ENCODE data around the gene CEBPB. TPM values are rescaled to one million over a fixed set of nuclear protein-coding genes. Genes with fewer than 3 reads are reported as not detected.

Gene CEBPB
- total and polyA plus RNA-seq, 12 donors, result 20.9 to 104 (median 40.4) TPM

DNA sequence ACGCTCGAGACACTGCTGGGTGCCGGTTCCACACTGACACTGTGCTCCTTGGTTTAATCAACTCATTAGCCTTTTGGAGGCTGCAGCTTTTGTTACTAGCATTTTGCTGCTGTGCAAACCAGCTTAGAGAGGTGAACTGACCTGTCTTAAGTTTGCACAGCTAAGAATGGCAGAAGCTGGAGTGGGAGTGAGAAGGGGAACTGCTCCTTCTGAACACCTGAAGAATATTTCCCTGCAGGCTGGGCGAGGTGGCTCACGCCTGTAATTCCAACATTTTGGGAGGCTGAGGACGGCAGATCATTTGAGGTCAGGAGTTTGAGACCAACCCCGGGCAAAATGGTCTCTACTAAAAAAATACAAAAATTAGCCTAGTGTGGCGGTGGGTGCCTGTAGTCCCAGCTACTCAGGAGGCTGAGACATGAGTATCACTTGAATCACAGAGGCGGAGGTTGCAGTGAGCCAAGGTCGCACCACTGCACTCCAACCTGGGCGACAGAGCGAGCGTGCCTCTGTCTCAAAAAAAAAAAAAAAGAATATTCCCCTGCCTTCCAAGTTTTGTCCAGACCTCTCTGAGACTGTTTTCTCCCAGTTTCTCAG, 5.0 kb downstream of the CEBPB start:
- DNase-seq (no peak), ATAC-seq (no peak)
- 84 to 89% methylated on average over 13 of the region's 13 CpGs for WGBS, 2 donors
- Histone ChIP-seq H3K4me3 (no peak overlapping the region), H3K27me3 (peaks cover 0 to 9% (median 0%) of the 10 kb centered on the region in 7 donors), H3K27ac (peak overlapping the region in 1 of 10 donors; percentile 99), H3K9me3 (peaks cover 0 to 9% (median 0%) of the 10 kb centered on the region in 11 donors), H3K36me3 (peaks cover 0 to 27% (median 0%) of the 10 kb centered on the region in 9 donors), H3K4me1 (peaks cover 7 to 33% (median 24%) of the 10 kb centered on the region in 9 donors)
- intact Hi-C loops (cut with DNase I), result loop anchor here in 3 of 10 donors (10.0 kb wide), 3 partner anchors 79 to 189 kb away; no protein-coding TSS in a partner anchor
- TF ChIP-seq, protein P1, sequence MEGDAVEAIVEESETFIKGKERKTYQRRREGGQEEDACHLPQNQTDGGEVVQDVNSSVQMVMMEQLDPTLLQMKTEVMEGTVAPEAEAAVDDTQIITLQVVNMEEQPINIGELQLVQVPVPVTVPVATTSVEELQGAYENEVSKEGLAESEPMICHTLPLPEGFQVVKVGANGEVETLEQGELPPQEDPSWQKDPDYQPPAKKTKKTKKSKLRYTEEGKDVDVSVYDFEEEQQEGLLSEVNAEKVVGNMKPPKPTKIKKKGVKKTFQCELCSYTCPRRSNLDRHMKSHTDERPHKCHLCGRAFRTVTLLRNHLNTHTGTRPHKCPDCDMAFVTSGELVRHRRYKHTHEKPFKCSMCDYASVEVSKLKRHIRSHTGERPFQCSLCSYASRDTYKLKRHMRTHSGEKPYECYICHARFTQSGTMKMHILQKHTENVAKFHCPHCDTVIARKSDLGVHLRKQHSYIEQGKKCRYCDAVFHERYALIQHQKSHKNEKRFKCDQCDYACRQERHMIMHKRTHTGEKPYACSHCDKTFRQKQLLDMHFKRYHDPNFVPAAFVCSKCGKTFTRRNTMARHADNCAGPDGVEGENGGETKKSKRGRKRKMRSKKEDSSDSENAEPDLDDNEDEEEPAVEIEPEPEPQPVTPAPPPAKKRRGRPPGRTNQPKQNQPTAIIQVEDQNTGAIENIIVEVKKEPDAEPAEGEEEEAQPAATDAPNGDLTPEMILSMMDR (IDR thresholded peaks at IDR 0.05), result no peak

DNA sequence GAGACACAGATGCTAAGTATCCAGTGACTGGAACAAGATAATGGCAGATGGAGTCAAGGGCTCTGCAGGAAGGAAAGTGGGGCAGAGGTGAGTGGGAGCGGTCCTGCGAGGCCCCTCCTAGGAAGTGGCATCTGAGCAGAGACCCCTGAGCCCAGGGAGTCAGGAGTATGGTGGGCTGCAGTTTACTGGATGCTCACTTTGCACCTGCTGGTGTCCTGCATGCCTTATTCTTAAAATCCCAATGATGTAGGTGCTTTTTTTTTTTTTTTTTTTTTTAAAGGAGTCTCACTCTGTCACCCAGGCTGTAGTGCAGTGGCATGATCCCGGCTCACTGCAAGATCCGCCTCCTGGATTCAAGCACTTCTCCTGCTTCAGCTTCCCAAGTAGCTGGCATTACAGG, 5.6 kb downstream of the CEBPB start:
- no peak for DNase-seq
- WGBS, 2 donors, result 85 to 86% methylated on average over 4 of the region's 4 CpGs
- TF ChIP-seq, protein P1 (IDR thresholded peaks at IDR 0.05), result no peak
- no peak overlapping the region for H3K4me3 ChIP-seq
- H3K36me3 ChIP-seq, result peaks cover 0 to 27% (median 0%) of the 10 kb centered on the region in 9 donors
- intact Hi-C loops (cut with DNase I), result loop anchor here in 3 of 10 donors (10.0 kb wide), 3 partner anchors 79 to 189 kb away; no protein-coding TSS in a partner anchor
- peaks cover 7 to 36% (median 24%) of the 10 kb centered on the region in 9 donors for H3K4me1 ChIP-seq
- no peak for ATAC-seq
- H3K9me3 ChIP-seq, result peaks cover 0 to 9% (median 0%) of the 10 kb centered on the region in 11 donors
- peak overlapping the region in 1 of 10 donors; percentile 99 for H3K27ac ChIP-seq
- peaks cover 0 to 9% (median 0%) of the 10 kb centered on the region in 7 donors for H3K27me3 ChIP-seq

DNA sequence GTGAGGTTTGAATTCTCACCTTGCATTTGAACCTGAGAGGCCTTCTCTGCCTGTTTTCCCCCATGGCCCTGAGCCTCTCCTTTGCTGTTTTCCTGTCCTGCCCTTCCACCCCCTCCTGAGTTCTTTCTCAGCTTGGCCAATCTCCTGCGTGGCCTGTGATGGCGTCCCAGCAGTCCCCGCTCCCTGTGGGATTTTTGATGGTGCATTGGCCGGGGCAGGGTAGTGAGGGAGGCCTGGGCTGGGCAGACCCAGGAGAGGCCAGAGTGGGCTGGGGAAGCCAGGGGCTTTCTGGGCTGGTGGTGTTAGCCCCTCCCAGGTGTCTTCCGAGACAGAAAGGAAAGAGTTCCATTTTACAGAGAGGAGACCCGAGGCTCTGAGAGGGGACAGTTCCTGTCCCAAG, 6.3 kb downstream of the CEBPB start:
- ATAC-seq (no peak), DNase-seq (no peak)
- Histone ChIP-seq H3K4me3 (no peak overlapping the region), H3K9me3 (peaks cover 0 to 9% (median 0%) of the 10 kb centered on the region in 11 donors), H3K36me3 (peaks cover 0 to 27% (median 0%) of the 10 kb centered on the region in 9 donors), H3K4me1 (peaks cover 7 to 36% (median 24%) of the 10 kb centered on the region in 9 donors), H3K27me3 (peaks cover 0 to 9% (median 0%) of the 10 kb centered on the region in 7 donors), H3K27ac (no peak overlapping the region)
- TF ChIP-seq, protein P1 (IDR thresholded peaks at IDR 0.05), result no peak
- WGBS, 2 donors, result 87 to 89% methylated on average over 6 of the region's 6 CpGs
- intact Hi-C loops (cut with DNase I), result loop anchor here in 3 of 10 donors (10.0 kb wide), 3 partner anchors 78 to 188 kb away; no protein-coding TSS in a partner anchor

DNA sequence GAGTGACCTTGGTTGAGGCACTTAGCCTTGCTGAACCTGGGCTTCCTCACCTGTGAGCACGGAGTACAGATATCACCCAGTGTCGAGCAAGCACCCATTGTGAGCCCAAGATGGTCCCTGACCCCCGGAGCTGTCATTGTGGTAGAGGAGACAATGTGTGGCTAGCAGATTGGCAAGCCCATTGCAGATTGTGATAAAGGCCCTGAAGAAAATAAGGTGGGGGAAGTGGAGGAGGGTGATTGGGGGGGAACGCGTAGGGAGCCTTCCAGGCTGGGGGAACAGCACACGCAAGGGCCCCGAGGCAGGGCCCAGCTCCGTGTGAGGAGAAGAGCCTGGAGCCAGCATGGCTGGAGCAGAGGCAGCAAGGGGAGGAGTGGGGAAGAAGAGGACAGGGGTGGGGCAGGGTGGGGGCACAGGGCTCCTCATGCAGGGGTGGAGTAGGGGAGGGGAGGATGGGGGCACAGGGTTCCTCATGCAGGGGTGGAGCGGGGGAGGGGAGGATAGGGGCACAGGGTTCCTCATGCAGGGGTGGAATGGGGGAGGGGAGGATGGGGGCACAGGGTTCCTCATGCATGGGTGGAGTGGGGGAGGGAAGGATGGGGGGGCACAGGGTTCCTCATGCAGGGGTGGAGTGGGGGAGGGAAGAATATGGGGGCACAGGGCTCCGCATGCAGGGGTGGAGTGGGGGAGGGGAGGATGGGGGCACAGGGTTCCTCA, 7.0 kb downstream of the CEBPB start:
- intact Hi-C loops (cut with DNase I), result loop anchor here in 3 of 10 donors (10.0 kb wide), 3 partner anchors 77 to 187 kb away; no protein-coding TSS in a partner anchor
- H3K9me3 ChIP-seq, result peaks cover 0 to 9% (median 0%) of the 10 kb centered on the region in 11 donors
- TF ChIP-seq, protein P1 (IDR thresholded peaks at IDR 0.05), result no peak
- peaks cover 0 to 9% (median 0%) of the 10 kb centered on the region in 7 donors for H3K27me3 ChIP-seq
- peaks cover 7 to 35% (median 24%) of the 10 kb centered on the region in 9 donors for H3K4me1 ChIP-seq
- DNase-seq, result no peak
- no peak overlapping the region for H3K27ac ChIP-seq
- no peak for ATAC-seq
- H3K36me3 ChIP-seq, result peaks cover 0 to 22% (median 0%) of the 10 kb centered on the region in 9 donors
- no peak overlapping the region for H3K4me3 ChIP-seq
- 85 to 88% methylated on average over 10 of the region's 10 CpGs for WGBS, 2 donors

Measured in heart right ventricle (tissue), 16 donors.